ENCODE results near the gene ZNF579. TPM values are rescaled to one million over a fixed set of nuclear protein-coding genes. Genes with fewer than 3 reads are reported as not detected.

ZNF579 gene
- total RNA-seq, 1 donor from 2014 or later: 29.1 TPM

DNA sequence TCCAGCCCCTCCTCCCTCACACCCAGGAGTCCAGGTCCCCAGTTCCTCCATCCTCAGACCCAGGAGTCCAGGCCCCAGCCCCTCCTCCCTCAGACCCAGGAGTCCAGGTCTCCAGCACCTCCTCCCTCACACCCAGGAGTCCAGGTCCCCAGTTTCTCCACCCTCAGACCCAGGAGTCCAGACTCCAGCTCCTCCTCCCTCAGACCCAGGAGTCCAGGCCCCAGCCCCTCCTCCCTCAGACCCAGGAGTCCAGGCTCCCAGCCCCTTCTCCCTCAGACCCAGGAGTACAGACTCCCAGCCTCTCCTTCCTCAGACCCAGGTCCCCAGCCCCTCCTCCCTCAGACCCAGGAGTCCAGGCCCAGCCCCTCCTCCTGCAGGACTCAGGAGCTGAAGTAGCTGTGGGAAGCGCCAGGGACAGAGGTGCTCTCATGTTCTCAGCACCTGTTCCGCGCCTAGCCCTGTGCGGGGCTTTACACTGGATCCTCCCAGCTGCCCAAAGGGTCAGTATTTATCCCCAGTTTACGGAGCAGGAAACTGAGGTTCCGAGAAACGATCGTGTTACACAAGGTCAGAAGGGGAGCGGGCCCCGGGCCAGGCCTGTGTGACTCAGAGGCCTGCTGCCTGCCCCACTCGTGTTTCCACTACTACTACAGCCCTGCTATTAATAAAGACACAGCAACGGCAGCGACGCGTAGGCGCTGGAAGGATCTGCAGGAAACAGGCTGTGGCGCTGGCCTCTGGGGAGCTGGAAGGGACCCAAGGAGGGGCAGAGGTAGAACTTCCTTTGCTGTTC is 33.6 kb downstream of the ZNF579 start:
- DNase-seq (ENCODE audit: low read depth, low spot score): no peak
- no peak overlapping the region for H3K4me3 Mint-ChIP-seq
- peaks cover 4% of the 10 kb centered on the region for H3K9me3 Mint-ChIP-seq
- peaks cover 16% of the 10 kb centered on the region for H3K27me3 Mint-ChIP-seq (ENCODE audit: low read depth)
- H3K4me1 Mint-ChIP-seq: peaks cover 28% of the 10 kb centered on the region
- H3K36me3 Mint-ChIP-seq (ENCODE audit: low read depth): no peaks in the 10 kb centered on the region
- no peak for TF ChIP-seq CTCF (conservative IDR thresholded peaks at IDR 0.05)
- no peak overlapping the region for H3K27ac Mint-ChIP-seq (ENCODE audit: unreplicated experiment)

DNA sequence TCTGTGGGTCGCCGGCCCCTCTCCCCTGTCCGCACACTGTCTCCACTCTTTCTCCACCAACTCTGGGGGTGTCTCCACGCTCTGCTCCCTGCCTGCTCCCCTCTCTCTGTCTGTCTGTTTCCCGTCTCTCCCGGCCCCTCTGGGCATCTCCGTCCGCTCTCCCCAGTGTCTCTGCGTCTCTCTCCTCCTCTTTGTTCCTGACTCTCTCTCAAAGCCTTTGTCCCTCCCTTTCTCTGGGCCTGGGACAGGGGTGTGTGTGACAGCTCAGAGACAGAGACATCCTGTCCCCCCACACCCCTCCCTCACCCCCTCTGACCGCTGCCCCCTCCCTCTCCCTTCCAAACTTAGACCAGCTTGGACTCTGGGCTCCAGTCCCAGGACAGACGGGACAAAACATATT is 34.6 kb downstream of the ZNF579 start:
- no peaks in the 10 kb centered on the region for H3K36me3 Mint-ChIP-seq (ENCODE audit: low read depth)
- no peak overlapping the region for H3K4me3 Mint-ChIP-seq
- peak overlapping the region; percentile 62 for H3K27ac Mint-ChIP-seq (ENCODE audit: unreplicated experiment)
- peaks cover 11% of the 10 kb centered on the region for H3K27me3 Mint-ChIP-seq (ENCODE audit: low read depth)
- peaks cover 25% of the 10 kb centered on the region for H3K4me1 Mint-ChIP-seq
- no peak for DNase-seq (ENCODE audit: low read depth, low spot score)
- peaks cover 4% of the 10 kb centered on the region for H3K9me3 Mint-ChIP-seq
- no peak for TF ChIP-seq CTCF (conservative IDR thresholded peaks at IDR 0.05)

DNA sequence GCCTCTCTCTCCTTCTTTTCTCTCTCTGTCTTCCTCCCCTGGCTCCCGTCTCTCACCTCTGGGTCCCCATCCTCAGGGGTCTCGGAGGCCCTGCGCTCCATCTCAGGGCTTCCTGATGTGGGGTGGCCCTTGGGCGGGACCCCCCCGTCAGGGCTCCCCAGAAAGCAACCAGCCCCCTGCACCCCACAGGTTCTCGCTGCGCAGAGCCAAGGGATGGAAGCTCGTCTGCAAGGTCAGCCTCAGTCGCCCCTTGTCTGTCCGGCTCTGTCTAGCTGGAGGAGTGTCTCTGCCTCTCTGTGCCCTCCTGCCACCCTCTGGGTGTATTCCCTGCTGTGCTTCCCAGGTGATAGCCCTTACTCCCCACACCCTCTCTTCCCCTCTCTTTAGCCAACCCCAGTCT is 35.2 kb downstream of the ZNF579 start, which contains the start of gene SBK3:
SBK3 (minus strand) TSS at position 101 of the 400 bp plus-strand sequence; CDS start at position 101, 0 bp downstream.
- no peak within 1 kb of the TSS for H3K4me3 Mint-ChIP-seq

DNA sequence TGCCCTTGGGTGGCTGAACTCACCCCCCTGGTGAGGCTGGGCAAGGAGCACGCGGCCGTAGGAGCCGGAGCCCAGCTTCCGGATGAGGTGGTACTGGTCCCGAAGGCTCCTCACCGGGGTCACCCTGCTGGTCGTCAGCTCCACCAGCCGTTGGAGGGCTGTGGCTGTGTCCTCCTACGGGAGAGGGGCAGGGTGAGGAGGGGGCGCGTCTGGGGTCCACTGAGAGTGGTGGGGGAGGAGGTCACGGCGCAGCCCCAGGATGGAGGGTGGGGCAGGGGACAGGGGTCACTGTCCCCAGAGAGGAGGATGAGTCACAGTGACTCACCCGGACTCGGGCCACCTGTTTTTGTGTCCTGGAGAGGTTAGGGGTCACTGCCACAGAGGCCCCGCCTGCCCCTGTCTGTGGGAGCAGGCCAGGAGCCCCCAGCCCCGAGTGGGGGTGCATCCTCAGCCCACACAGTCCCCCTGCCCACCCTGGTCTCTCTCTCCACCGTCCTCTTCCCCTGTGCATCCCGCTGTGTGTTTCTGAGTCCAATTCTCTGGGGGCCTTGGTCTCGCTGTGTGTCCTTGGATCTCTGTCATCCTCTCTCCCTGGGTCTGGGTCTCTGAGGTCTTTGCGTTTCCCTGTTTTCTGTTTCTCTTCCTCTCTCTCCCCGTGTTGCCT is 35.7 kb downstream of the ZNF579 start:
- DNase-seq (ENCODE audit: low read depth, low spot score): no peak
- Mint-ChIP-seq H3K27ac (ENCODE audit: unreplicated experiment) (peak overlapping the region; percentile 83), H3K4me1 (peaks cover 20% of the 10 kb centered on the region), H3K27me3 (ENCODE audit: low read depth) (peaks cover 7% of the 10 kb centered on the region), H3K9me3 (peaks cover 4% of the 10 kb centered on the region), H3K36me3 (ENCODE audit: low read depth) (no peaks in the 10 kb centered on the region), H3K4me3 (no peak overlapping the region)
- TF ChIP-seq CTCF (conservative IDR thresholded peaks at IDR 0.05): no peak

More for the DNA sequence above, 35.2 kb downstream of the ZNF579 start, which contains the start of gene SBK3:
- peaks cover 4% of the 10 kb centered on the region for H3K9me3 Mint-ChIP-seq
- peaks cover 25% of the 10 kb centered on the region for H3K4me1 Mint-ChIP-seq
- TF ChIP-seq CTCF (conservative IDR thresholded peaks at IDR 0.05): no peak
- no peak for DNase-seq (ENCODE audit: low read depth, low spot score)
- no peaks in the 10 kb centered on the region for H3K36me3 Mint-ChIP-seq (ENCODE audit: low read depth)
- H3K27ac Mint-ChIP-seq (ENCODE audit: unreplicated experiment): peak within 1 kb of the TSS; percentile 83
- H3K27me3 Mint-ChIP-seq (ENCODE audit: low read depth): peaks cover 11% of the 10 kb centered on the region

GRCh38 chr19:55544014-55544413 is 36.6 kb downstream of the ZNF579 start:
- DNase-seq (ENCODE audit: low read depth, low spot score): no peak
- peaks cover 3% of the 10 kb centered on the region for H3K27me3 Mint-ChIP-seq (ENCODE audit: low read depth)

More at GRCh38 chr19:55544014-55544413, 36.6 kb downstream of the ZNF579 start:
- Mint-ChIP-seq H3K4me1 (peaks cover 16% of the 10 kb centered on the region), H3K9me3 (peaks cover 4% of the 10 kb centered on the region), H3K27ac (ENCODE audit: unreplicated experiment) (no peak overlapping the region), H3K36me3 (ENCODE audit: low read depth) (no peaks in the 10 kb centered on the region), H3K4me3 (no peak overlapping the region)
- TF ChIP-seq CTCF (conservative IDR thresholded peaks at IDR 0.05): no peak

Measured in neural crest cell (in vitro differentiated cells).